LNCAP (cell line): Measurements from ENCODE around the gene VPS16.

Source experiments
- TF ChIP-seq, protein P1 (sequence below): fragments of 450-650 bp; IDR thresholded peaks from 2 replicates; pipeline ENCODE4 v1.5.1; 2017; ENCODE audit warnings: mild to moderate bottlenecking

VPS16 gene

DNA sequence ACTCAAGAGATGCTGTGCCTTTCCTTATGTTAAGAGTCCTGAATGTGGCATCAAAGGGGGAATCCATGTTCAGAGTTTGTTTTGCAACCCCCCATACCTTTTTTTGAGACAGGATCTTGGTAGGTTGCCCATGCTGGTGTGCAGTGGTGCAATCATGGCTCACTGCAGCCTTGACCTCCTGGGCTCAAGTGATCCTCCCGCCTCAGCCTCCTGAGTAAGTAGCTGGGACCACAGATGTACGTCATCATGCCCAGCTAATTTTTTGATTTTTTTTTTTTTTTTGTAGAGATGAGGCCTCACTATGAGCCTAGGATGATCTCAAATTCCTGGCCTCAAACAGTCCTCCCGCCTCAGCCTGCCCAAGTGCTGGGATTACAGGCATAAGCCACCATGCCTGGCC lies 49.3 kb downstream of the VPS16 start:
- TF ChIP-seq, protein P1, sequence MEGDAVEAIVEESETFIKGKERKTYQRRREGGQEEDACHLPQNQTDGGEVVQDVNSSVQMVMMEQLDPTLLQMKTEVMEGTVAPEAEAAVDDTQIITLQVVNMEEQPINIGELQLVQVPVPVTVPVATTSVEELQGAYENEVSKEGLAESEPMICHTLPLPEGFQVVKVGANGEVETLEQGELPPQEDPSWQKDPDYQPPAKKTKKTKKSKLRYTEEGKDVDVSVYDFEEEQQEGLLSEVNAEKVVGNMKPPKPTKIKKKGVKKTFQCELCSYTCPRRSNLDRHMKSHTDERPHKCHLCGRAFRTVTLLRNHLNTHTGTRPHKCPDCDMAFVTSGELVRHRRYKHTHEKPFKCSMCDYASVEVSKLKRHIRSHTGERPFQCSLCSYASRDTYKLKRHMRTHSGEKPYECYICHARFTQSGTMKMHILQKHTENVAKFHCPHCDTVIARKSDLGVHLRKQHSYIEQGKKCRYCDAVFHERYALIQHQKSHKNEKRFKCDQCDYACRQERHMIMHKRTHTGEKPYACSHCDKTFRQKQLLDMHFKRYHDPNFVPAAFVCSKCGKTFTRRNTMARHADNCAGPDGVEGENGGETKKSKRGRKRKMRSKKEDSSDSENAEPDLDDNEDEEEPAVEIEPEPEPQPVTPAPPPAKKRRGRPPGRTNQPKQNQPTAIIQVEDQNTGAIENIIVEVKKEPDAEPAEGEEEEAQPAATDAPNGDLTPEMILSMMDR = no peak

DNA sequence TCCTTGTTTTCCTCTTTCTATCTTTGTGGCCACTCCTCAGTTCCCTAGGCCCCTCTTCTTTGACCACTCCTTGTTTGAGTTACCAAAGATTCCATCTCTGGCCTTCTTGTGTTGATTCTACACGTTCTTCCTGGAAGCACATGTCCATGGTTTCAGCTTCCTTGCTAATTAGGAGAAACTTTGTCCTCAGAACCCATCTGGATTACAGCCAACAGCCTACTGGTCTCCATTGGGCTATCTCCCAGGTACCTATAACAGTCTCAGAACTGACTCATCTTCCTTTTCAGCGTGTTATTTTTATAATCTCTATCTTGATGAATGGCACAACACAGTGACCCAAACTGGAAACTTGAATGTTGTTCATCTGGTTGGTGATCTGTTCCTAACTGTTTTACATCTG lies 50.2 kb downstream of the VPS16 start:
- TF ChIP-seq, protein P1 = no peak

DNA sequence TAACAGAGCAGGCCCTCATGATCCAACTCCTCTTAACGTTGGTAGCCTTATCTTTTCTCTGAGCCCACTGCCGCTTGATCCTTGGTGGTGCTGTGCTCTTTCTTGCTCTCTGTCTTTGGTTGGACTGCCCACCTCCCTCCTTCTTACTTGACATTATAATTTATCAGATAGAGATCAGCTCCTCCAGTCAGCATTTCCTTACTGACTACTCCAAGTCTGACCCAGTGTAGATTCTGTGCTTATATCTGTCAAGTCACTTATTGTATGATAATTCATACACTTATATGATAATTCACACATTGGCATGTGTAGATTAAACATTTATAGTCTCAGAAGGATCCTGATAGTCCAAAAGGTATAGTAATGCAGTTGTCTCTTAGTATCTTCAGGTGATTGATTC lies 50.8 kb downstream of the VPS16 start:
- TF ChIP-seq, protein P1 = no peak

DNA sequence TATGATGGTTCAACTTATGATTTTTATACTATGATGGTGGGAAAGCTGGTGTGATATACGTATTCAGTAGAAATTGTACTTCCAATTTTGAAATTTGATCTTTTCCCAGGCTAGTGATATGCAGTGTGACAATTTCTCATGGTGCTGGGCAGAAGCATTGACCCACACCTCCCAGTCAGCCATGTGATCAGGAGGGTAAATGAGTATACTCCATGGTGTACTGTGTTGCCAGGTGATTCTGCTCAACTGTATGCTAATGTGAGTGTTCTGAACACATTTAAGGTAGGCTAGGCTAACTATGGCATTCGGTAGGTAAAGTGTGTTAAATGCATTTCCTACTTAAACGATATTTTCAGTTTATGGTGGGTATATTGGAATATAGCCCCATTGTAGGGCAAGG lies 51.8 kb downstream of the VPS16 start:
- TF ChIP-seq, protein P1 = no peak

DNA sequence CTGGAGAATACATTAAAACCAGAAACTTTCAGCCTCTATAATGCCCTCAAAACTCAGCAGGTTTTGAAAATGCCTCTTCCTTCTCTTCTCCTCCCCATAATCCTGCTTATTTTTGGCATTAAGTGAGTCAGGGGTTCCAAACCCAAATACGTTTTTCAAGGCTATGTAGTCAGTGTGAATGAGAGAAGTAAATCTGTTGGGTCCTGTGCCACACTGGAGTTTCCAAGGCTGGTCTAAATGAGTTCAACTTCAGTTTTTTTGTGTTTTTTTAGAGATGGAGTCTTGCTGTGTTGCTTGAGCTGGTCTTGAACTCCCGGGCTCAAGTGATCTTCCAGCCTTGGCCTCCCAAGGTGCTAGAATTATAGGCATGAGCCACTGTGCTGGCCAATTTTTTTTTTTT lies 53.7 kb downstream of the VPS16 start:
- TF ChIP-seq, protein P1 = no peak

DNA sequence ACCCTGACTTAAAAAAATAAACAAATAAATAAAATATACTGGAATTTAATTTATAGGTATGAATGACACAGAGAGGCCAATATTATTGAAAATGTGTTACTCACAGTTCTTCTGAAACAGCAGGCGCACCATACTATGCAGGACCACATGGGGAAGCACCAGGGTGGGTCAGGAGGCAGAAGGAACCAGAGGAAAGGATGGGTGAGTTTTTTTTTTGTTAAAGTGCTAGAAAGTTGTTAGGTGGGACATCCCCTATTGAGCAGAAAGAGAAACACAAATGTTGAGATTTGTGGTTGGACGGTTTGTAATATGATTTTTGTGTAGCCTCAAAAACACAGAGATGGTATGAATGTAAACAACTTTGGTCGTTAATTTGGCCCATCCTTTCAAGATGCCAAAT lies 58.7 kb downstream of the VPS16 start:
- TF ChIP-seq, protein P1 = no peak

DNA sequence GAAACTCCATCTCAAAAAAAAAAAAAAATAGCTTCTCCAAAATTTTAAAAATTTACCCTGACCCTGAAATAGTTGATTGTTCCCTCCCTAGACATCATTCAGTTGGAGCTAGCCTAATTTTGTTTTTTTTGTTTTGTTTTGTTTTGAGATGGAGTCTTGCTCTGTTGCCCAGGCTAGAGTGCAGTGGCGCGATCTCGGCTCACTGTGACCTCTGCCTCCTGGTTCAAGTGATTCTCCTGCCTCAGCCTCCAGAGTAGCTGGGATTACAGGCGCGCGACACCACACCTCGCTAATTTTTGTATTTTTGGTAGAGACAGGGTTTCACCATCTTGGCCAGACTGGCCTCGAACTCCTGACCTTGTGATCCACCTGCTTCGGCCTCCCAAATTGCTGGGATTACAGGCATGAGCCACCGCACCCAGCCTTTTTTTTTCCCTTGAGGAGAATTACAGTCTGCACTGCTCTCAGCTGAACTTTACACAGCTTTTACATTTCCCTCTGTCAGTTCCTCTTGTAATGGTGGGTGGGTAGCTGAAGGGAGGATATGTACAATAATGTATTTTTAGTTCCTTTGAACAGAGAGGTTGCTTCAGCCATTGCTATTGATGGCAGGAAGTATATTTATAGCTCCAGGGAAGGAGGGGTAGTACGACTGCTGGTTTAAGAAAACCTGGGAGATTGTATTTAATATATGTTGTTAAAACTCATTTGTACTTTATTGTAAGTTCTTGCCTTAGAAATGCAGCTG lies 60.5 kb downstream of the VPS16 start:
- TF ChIP-seq, protein P1 = no peak

DNA sequence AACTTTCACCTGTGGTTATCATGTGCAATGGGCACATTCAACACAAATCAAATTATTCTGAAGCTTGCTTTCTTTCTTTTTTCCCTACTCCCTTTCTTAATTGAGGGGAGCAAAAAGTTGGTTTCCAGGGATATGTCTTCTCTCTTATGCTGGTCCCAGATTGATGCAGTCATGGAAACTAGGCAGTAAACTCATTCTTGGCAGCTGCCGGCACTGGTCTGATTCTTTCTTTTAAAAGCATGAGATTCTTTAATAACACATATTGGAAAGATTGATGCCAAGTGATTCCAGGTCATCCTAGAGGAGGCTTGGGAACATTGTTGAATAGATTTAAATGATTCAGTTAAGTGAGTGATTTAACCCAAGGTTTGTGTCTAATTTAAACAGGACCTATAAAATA lies 61.7 kb downstream of the VPS16 start:
- TF ChIP-seq, protein P1 = no peak
